ENCODE data around the gene RAB20.

DNA sequence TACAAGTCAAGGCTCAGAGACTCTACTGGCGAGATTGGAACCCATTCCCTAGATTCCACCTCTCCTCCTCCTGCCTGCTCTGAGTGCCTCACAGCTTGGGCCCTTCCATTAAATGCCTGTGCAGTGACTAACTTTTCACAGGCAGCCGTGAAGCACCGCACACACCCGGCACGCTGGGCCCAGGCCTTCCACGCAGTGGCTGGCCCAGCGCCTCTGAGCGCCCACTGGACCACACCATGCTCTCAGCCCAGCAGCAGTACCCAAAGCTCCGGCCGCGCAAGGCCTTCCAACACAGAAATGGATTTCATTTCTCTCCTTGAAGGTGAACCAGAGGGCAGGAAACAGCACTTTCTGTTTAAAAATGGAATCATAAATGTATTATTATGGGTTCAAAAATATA is 26.0 kb downstream of the RAB20 start:
- TF ChIP-seq, protein P1, sequence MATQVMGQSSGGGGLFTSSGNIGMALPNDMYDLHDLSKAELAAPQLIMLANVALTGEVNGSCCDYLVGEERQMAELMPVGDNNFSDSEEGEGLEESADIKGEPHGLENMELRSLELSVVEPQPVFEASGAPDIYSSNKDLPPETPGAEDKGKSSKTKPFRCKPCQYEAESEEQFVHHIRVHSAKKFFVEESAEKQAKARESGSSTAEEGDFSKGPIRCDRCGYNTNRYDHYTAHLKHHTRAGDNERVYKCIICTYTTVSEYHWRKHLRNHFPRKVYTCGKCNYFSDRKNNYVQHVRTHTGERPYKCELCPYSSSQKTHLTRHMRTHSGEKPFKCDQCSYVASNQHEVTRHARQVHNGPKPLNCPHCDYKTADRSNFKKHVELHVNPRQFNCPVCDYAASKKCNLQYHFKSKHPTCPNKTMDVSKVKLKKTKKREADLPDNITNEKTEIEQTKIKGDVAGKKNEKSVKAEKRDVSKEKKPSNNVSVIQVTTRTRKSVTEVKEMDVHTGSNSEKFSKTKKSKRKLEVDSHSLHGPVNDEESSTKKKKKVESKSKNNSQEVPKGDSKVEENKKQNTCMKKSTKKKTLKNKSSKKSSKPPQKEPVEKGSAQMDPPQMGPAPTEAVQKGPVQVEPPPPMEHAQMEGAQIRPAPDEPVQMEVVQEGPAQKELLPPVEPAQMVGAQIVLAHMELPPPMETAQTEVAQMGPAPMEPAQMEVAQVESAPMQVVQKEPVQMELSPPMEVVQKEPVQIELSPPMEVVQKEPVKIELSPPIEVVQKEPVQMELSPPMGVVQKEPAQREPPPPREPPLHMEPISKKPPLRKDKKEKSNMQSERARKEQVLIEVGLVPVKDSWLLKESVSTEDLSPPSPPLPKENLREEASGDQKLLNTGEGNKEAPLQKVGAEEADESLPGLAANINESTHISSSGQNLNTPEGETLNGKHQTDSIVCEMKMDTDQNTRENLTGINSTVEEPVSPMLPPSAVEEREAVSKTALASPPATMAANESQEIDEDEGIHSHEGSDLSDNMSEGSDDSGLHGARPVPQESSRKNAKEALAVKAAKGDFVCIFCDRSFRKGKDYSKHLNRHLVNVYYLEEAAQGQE (IDR thresholded peaks at IDR 0.05; ENCODE audit: insufficient read depth in 1 of 2, low read depth in 2 of 2, low read length in 1 of 2) = no peak
- no peak for TF ChIP-seq CTCF (IDR thresholded peaks at IDR 0.05)
- no peak for TF ChIP-seq POLR2AphosphoS5 (IDR thresholded peaks at IDR 0.05; ENCODE audit: low read depth, low read length)
